ENCODE measurements around the gene FBXL7. TPM values are rescaled to one million over a fixed set of nuclear protein-coding genes. Genes with fewer than 3 reads are reported as not detected.

Gene FBXL7
- total RNA-seq, 1 donor from 2014 or later: 8.0 TPM

GRCh38 chr5:15579193-15579990 is 79.4 kb downstream of the FBXL7 start:
- Histone ChIP-seq H3K4me3 (no peak overlapping the region), H3K4me1 (no peaks in the 10 kb centered on the region), H3K36me3 (no peaks in the 10 kb centered on the region), H3K27me3 (ENCODE audit: low read depth) (no peaks in the 10 kb centered on the region), H3K27ac (no peak overlapping the region), H3K9me3 (no peaks in the 10 kb centered on the region)
- no peak for TF ChIP-seq CTCF (IDR thresholded peaks at IDR 0.05)
- DNase-seq (no peak), ATAC-seq (no peak)
- intact Hi-C loops (cut with DNase I): no loop called here

- no peaks in the 10 kb centered on the region for H3K36me3 ChIP-seq
- H3K4me3 ChIP-seq: no peak overlapping the region
- no peaks in the 10 kb centered on the region for H3K4me1 ChIP-seq
- TF ChIP-seq CTCF (IDR thresholded peaks at IDR 0.05): no peak
- DNase-seq (no peak), ATAC-seq (no peak)
- no peaks in the 10 kb centered on the region for H3K27me3 ChIP-seq (ENCODE audit: low read depth)
- H3K9me3 ChIP-seq: no peaks in the 10 kb centered on the region
- intact Hi-C loops (cut with DNase I): no loop called here
- H3K27ac ChIP-seq: no peak overlapping the region
Measured at GRCh38 chr5:15584528-15584927, 84.5 kb downstream of the FBXL7 start.

GRCh38 chr5:15585128-15585527 is 85.1 kb downstream of the FBXL7 start:
- DNase-seq (no peak), ATAC-seq (no peak)
- no peaks in the 10 kb centered on the region for H3K9me3 ChIP-seq
- no peaks in the 10 kb centered on the region for H3K36me3 ChIP-seq
- intact Hi-C loops (cut with DNase I): no loop called here
- H3K4me1 ChIP-seq: no peaks in the 10 kb centered on the region
- TF ChIP-seq CTCF (IDR thresholded peaks at IDR 0.05): no peak
- no peaks in the 10 kb centered on the region for H3K27me3 ChIP-seq (ENCODE audit: low read depth)
- H3K4me3 ChIP-seq: no peak overlapping the region
- H3K27ac ChIP-seq: no peak overlapping the region

GRCh38 chr5:15585841-15586591 is 86.0 kb downstream of the FBXL7 start:
- H3K36me3 ChIP-seq: no peaks in the 10 kb centered on the region
- H3K9me3 ChIP-seq: no peaks in the 10 kb centered on the region
- no peak overlapping the region for H3K27ac ChIP-seq
- DNase-seq (no peak), ATAC-seq (no peak)
- H3K4me3 ChIP-seq: no peak overlapping the region
- no peaks in the 10 kb centered on the region for H3K4me1 ChIP-seq
- H3K27me3 ChIP-seq (ENCODE audit: low read depth): no peaks in the 10 kb centered on the region
- intact Hi-C loops (cut with DNase I): no loop called here
- no peak for TF ChIP-seq CTCF (IDR thresholded peaks at IDR 0.05)

GRCh38 chr5:15587916-15588315 is 87.9 kb downstream of the FBXL7 start:
- Histone ChIP-seq H3K9me3 (no peaks in the 10 kb centered on the region), H3K4me3 (no peak overlapping the region), H3K4me1 (no peaks in the 10 kb centered on the region), H3K27ac (no peak overlapping the region), H3K27me3 (ENCODE audit: low read depth) (no peaks in the 10 kb centered on the region), H3K36me3 (no peaks in the 10 kb centered on the region)
- no peak for TF ChIP-seq CTCF (IDR thresholded peaks at IDR 0.05)
- DNase-seq (no peak), ATAC-seq (no peak)
- intact Hi-C loops (cut with DNase I): no loop called here

Data from lower lobe of right lung (tissue), 2 donors.